OCI-LY3 (cell line): ENCODE results near the gene SLC37A2.

Source experiments
- H2AFZ ChIP-seq: fragments of 200-600, 300-600 bp; shearing (Covaris generic); 2 replicates; pipeline ENCODE4 v1.6.0; 2014; ENCODE audit warnings: antibody characterized with exemption, low read depth, low read length
- H3K27ac ChIP-seq: fragments of 200-600, 300-600 bp; sonication (generic); 2 replicates; pipeline ENCODE4 v1.5.1; 2014; ENCODE audit warnings: mild to moderate bottlenecking, low read length, moderate library complexity, mixed read lengths
- H3K27me3 ChIP-seq: fragments of 200-600, 300-600 bp; sonication (generic); 2 replicates; pipeline ENCODE4 v1.6.1; 2014; ENCODE audit warnings: low read depth, low read length, mixed read lengths
- H3K36me3 ChIP-seq: fragments of 200-600, 300-600 bp; sonication (generic); replicated peaks from 2 replicates; pipeline ENCODE3; 2014; ENCODE audit warnings: low read depth, low read length, mixed read lengths
- H3K4me1 ChIP-seq: fragments of 300-600, 200-600 bp; sonication (generic); 2 replicates; pipeline ENCODE4 v1.6.1; 2014; ENCODE audit warnings: low read length, mixed read lengths
- H3K4me2 ChIP-seq: fragments of 200-600, 300-600 bp; sonication (generic); 2 replicates; pipeline ENCODE4 v1.6.1; 2014; ENCODE audit warnings: low read length, mixed read lengths
- H3K4me3 ChIP-seq: fragments of 300-600, 200-600 bp; sonication (generic); 2 replicates; pipeline ENCODE4 v1.5.1; 2014; ENCODE audit warnings: antibody characterized with exemption, mild to moderate bottlenecking, low read length, moderate library complexity
- H3K79me2 ChIP-seq: fragments of 300-600, 200-600 bp; shearing (Covaris generic); 2 replicates; pipeline ENCODE4 v1.6.1; 2014; ENCODE audit warnings: mild to moderate bottlenecking, low read length, mixed read lengths
- H3K9ac ChIP-seq: fragments of 300-600, 200-600 bp; shearing (Covaris generic); 2 replicates; pipeline ENCODE4 v1.6.0; 2014; ENCODE audit warnings: mild to moderate bottlenecking, low read length, moderate library complexity
- H3K9me3 ChIP-seq: fragments of 200-600, 300-600 bp; shearing (Covaris generic); 2 replicates; pipeline ENCODE4 v1.6.1; 2014; ENCODE audit warnings: low read length, mixed read lengths; ENCODE audit not compliant: insufficient read depth
- H4K20me1 ChIP-seq: fragments of 200-600, 300-600 bp; sonication (generic); 2 replicates; pipeline ENCODE4 v1.6.1; 2016; ENCODE audit warnings: low read length, mixed read lengths; ENCODE audit not compliant: insufficient read depth
- CTCF ChIP-seq: fragments of 200-600, 300-600 bp; sonication (generic); IDR thresholded peaks from 2 replicates; pipeline ENCODE4 v1.5.1; 2014; ENCODE audit warnings: antibody characterized with exemption, low read length, low read depth
- EZH2phosphoT487 ChIP-seq: fragments of 200-600 bp; shearing (Covaris generic); IDR thresholded peaks from 2 replicates; pipeline ENCODE4 v1.6.1; 2018; ENCODE audit warnings: antibody characterized with exemption, mixed run types, low read depth

SLC37A2 gene

GRCh38 chr11:125069796-125070195 is 6.7 kb downstream of the SLC37A2 start:
- H3K4me1 ChIP-seq, result peaks cover 51% of the 10 kb centered on the region

GRCh38 chr11:125070699-125071254 is 7.7 kb downstream of the SLC37A2 start:
- Histone ChIP-seq H3K36me3 (peaks cover 8% of the 10 kb centered on the region), H3K4me2 (peak overlapping the region; percentile 82), H2AFZ (no peak overlapping the region), H3K9ac (peak overlapping the region; percentile 69; the same call in 1 of the 2 replicates), H3K79me2 (no peaks in the 10 kb centered on the region), H3K27ac (peak overlapping the region; percentile 88), H3K4me3 (peak overlapping the region; percentile 61; the same call in 1 of the 2 replicates), H3K4me1 (peaks cover 51% of the 10 kb centered on the region), H3K27me3 (no peaks in the 10 kb centered on the region), H4K20me1 (no peaks in the 10 kb centered on the region), H3K9me3 (no peaks in the 10 kb centered on the region)
- no peak for TF ChIP-seq CTCF
- no peak for TF ChIP-seq EZH2phosphoT487

More at GRCh38 chr11:125069796-125070195, 6.7 kb downstream of the SLC37A2 start:
- Histone ChIP-seq H2AFZ (no peak overlapping the region), H3K9ac (no peak overlapping the region), H3K36me3 (peaks cover 8% of the 10 kb centered on the region), H3K9me3 (no peaks in the 10 kb centered on the region), H3K4me3 (no peak overlapping the region), H4K20me1 (no peaks in the 10 kb centered on the region), H3K27me3 (no peaks in the 10 kb centered on the region), H3K4me2 (peak overlapping the region; percentile 82), H3K79me2 (no peaks in the 10 kb centered on the region), H3K27ac (peak overlapping the region; percentile 88; the same call in 1 of the 2 replicates)
- TF ChIP-seq CTCF (no peak), EZH2phosphoT487 (no peak)

GRCh38 chr11:125071435-125071834 is 8.3 kb downstream of the SLC37A2 start:
- peaks cover 8% of the 10 kb centered on the region for H3K36me3 ChIP-seq
- H3K4me2 ChIP-seq, result peak overlapping the region; percentile 82
- H3K27ac ChIP-seq, result peak overlapping the region; percentile 88

GRCh38 chr11:125071846-125072217 is 8.7 kb downstream of the SLC37A2 start:
- H3K36me3 ChIP-seq, result peaks cover 8% of the 10 kb centered on the region
- no peaks in the 10 kb centered on the region for H3K79me2 ChIP-seq
- peak overlapping the region; percentile 82 for H3K4me2 ChIP-seq
- H3K27ac ChIP-seq, result peak overlapping the region; percentile 88
- H3K9me3 ChIP-seq, result no peaks in the 10 kb centered on the region
- no peak for TF ChIP-seq EZH2phosphoT487
- TF ChIP-seq CTCF, result no peak
- no peaks in the 10 kb centered on the region for H3K27me3 ChIP-seq
- H3K9ac ChIP-seq, result peak overlapping the region; percentile 69
- no peak overlapping the region for H2AFZ ChIP-seq
- H4K20me1 ChIP-seq, result no peaks in the 10 kb centered on the region
- peaks cover 51% of the 10 kb centered on the region for H3K4me1 ChIP-seq
- H3K4me3 ChIP-seq, result peak overlapping the region; percentile 61

More at GRCh38 chr11:125071435-125071834, 8.3 kb downstream of the SLC37A2 start:
- Histone ChIP-seq H2AFZ (no peak overlapping the region), H3K4me3 (peak overlapping the region; percentile 61), H3K79me2 (no peaks in the 10 kb centered on the region), H3K9me3 (no peaks in the 10 kb centered on the region), H4K20me1 (no peaks in the 10 kb centered on the region), H3K9ac (peak overlapping the region; percentile 69), H3K27me3 (no peaks in the 10 kb centered on the region), H3K4me1 (peaks cover 51% of the 10 kb centered on the region)
- TF ChIP-seq CTCF (no peak), EZH2phosphoT487 (no peak)
